Measurements from ENCODE around the gene EXOC2.
A peak's percentile ranks its signal among the peaks of the same experiment; 100 is the strongest.

Gene EXOC2

DNA sequence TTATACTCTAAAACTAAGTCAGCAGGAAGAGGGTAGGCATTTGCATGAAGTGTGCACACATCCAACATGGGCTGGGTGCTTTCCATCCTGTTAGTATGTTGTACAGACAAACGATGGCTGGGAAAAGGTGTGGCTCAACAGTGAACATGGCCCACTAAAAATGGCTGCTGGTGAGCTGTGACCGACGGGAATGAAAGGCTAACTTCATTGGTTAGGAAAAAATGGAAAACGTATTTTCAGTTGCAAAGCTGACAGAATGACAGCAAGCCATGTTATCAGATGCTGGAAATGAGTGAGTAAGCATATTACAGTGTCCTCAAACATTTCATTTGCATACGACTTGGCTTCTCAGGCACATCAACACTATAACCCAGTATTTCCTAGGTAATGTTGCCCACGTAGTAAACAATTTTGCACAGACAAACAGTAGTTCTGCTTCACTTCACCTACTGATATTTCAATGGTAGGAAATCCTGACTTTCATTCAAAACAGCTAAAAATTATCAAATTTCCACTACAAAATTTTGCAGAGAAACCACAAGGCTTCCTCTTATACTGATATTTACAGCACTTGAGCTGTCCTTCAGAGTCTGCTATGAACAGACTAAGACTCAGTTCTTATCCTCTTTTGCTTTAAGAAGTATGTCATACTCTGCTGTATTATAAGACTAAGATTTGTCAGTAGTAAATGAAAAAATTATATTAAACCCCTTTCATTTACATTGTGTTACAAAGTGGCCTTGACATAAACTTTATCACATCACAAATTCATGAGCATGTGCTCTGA is 202.5 kb downstream of the EXOC2 start:
- DNase-seq, result peak; percentile 75

DNA sequence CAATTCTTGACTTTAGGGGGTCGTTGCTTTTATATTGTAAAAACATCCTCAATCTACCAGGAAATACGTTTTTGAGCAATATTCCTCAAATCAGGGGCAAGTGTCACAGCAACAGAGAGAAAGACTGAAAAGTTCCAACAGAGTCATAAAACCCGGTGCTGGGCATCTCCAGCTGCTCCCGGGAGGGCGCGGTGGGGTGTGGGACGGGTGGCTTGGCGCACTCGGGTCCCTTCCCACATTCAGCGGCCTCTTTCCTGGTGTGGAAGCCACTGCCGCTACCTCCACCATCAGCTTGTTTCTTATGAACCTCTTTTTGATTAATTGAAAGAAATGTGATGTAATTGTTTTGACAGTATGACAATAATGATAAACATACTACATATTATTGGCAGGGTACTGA is 203.2 kb downstream of the EXOC2 start:
- DNase-seq, result no peak

DNA sequence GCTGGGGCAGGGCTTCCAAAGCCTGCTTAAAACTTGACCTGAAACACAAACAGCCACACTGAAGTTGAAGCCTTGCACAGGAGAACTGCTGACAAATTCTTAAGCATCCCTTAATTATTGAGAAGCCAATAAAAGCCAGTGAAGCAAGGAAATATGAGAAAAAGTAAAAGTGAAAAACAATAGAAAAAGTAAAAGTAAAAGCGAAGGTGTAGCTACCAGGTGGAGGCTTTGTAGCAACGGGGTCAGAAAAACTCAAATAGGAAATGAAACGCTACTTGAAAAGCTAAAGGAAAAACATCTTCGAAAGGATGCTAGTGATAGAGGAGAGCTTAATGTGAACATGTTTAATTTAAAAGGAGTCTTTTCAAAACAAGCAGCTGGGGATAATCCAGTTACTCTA is 203.9 kb downstream of the EXOC2 start:
- DNase-seq, result no peak

- DNase-seq, result no peak
Observed at GRCh38 chr6:487956-488355, 205.0 kb downstream of the EXOC2 start.

DNA sequence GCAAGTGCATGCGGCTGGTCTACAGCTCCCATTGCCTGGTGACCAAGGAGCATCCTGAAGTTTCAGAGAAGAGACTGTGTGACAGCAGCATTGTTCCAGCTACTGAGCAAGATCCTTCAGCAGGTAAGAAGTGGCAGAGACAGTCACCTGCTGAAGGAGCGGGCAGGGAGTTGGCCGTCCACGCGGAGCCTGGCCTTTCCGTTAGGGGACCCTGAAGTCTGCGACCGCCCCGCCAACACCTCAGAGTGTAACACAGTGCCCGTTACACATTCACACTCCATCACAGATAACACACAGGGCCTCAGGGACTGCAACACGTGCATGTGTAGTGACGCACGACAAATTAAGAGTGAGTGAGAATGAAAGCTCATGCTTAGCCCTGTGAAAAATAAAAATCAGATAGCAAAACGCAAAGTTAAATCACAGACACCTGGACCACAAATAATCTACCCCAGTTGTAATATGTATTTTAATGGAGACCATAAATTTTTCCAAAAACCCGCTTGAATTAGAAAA is 207.2 kb downstream of the EXOC2 start:
- DNase-seq, result no peak

DNA sequence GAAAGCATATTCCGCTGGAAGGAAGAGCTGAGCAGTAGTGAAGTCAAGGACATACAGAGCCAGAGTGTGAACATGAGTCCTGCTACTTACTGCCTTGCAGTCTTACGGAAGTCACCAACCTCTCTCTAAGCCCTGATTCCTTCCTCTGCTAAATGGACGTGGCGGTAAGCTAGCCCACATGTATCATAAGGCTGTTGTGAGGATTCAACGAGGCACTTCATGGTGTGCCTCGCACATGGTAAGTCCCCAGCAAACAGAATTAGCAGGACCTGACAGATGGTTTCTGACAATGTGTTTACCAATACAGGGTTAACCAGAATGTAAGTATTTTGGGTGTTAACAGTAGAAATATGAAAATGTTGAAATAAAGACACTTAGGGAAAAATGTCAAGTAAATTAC is 208.2 kb downstream of the EXOC2 start:
- DNase-seq, result no peak

DNA sequence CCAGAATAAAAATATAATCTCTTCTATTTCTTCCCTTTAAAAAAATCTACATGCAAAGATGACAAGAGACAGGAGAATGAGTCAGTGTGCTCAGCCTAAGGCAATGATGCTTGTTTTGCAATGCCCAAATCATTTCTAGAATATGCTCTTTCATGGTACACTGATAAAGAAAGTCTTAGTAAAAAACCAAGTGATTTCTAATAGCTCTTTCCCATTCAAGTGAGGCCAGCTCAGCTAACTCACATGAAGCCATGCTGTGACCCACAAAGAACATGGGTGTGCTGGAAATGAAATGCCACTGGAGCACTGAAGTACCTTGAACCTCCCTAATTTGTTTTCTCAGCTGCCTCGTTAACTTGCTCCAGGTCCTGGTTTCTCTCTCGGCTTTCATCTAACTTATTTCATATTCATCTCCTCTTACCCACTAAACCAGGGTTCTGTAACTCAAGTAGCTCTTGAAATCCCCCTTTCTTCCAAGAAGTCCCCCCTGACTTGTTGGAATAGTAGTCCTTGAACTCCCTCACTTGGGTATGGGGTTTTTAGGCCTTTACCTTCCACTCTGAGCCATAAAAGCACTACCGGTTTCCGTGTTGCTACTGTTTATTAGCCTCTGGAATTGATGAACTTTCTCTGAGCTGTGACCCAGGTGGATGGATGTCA is 208.7 kb downstream of the EXOC2 start:
- DNase-seq, result peak; percentile 87

DNA sequence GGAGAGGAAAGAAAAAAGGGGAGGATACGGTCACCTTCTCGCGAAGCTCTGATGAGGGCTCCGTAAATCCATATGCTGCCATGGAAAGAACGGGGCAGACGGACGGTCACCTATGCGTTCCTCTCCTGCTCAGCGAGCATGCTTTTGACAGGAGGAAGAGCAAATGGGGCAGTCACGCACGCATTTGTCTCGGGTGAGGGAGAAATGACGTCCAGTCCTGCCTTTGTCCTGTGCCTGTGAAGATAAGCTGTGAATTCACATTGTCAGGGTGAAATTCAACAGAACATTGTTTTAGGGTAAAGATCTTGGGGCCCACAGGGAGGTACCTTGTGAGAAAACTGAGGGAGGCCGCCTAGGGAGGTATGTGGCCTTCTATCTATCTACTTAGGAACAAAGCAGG is 217.6 kb downstream of the EXOC2 start:
- no peak for DNase-seq

DNA sequence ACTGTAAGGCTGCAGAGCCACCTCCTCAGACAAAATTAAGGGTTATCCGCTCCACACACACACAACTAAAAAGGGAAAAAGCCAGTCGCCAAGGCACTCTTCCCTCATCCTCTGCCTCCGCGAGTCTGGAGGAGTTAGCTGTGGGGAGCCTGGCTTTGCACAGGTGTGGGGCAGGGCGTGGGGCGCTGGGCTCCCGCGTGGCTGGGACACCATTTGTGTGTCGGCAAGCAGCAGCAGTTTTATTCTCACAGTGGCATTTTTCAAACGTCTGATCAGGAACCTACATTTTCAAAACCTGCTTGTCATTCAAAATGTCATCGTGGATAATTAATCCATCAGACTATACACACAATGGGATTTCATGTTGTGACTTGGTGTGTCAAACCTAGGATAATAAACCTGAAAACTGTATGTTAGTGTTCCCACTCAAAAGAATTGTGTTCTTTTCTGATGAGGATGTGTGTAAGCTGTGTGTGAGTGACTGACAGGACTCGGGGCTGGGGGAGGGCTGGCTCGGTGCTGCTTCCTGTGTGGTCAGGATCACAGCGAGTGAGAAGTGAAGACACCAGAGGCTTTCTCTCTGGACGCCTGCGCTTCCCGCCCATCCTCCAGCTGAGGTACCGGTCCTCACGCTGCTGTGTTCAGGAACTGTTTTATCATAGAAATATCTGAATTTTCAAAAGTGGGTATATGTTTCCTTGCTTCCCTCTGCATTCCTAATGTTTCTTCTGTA is 218.3 kb downstream of the EXOC2 start:
- DNase-seq, result peak; percentile 90

DNA sequence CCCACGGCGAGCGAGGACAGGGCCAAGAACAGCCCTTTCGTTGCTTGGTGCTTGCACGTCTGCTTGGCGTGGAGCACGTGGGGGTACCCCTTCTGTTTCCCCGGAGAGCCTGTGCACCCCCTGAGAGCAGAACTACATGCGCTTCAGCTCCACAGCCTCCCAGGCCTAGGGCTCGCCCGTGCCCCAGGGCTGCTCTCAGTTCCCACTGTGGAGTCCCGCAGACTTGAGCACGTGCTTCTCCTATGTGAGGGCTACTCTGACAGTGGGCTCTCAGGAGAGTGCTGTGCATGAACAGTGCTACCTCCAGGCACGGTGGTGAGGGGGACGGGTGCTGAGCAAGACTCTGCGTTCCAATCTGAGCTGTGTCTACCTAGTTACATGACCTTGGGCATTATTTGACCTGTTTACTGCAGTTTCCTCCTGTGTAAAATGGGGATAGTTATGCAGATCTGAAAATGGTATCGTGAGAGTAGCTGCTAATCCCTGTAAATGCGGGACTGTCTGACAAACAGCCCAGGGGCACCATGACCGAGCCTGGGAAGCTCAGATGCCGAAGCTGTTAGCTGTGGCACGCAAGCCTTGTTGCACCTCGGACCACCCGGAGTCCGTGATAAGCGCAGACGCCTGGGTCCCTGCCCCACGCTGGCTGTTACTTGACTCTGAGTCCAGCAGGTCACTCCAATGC is 219.0 kb downstream of the EXOC2 start:
- no peak for DNase-seq

GRCh38 chr6:473356-473755 is 219.6 kb downstream of the EXOC2 start:
- DNase-seq, result no peak

GRCh38 chr6:470901-471448 is 222.0 kb downstream of the EXOC2 start:
- DNase-seq, result no peak

DNA sequence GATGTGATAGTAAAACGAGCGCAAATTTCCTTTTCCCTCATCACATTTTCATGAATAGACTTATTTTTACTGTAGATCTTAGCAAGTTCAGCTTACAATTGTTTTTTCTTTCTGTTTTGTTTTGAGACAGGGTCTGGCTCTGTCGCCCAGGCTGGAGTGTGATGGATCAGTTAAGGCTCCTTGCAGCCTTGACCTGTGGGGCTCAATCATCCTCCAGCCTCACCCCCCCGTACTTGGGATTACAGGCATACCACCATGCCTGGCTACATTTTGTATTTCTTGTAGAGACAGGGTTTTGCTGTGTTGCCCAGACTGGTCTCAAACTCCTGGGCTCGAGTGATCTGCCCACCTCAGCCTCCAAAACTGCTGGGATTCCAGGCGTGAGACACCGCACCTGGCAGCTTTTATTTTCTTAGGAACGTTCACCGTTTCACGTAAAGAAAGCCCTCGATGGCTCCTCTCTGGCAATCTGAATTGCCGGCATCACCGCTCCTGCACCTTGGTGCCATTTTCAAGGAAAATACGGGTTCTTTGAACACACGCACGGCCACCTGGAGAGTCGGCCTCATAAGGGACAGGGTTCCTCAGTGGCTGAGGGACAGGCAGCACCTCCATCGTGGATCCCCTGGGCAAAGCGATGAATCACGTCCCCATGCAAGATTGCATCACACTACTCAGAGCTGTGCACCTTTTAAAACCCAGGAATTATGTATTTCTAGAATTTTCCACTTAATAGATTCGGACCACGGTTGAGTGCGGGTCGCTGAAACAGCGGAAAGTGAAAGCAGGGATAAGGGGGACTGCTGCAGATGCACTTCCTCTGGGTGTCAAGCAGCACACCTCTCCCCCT is 222.7 kb downstream of the EXOC2 start:
- no peak for DNase-seq

DNA sequence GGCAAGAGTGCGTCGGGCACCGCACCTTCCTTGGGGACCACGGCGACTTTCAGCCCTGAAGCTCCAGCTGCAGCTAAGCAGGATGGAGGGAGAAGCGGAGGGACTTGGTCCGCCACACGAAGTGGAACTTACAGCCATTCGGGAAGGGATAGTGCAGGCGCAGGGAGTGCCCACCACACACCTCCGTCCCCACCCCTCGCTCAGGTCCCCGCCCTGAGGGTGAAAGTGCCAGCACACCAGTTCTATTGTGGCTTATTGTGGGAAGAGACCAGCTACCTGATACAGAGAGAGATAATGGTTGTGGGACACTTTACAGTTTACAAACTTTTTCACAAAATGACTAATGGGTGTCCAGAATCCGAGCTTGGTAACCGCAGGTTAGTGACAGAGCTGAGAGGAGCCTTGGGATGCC is 225.3 kb downstream of the EXOC2 start:
- DNase-seq, result peak; percentile 81

GRCh38 chr6:467111-467510 is 225.8 kb downstream of the EXOC2 start:
- DNase-seq, result no peak

DNA sequence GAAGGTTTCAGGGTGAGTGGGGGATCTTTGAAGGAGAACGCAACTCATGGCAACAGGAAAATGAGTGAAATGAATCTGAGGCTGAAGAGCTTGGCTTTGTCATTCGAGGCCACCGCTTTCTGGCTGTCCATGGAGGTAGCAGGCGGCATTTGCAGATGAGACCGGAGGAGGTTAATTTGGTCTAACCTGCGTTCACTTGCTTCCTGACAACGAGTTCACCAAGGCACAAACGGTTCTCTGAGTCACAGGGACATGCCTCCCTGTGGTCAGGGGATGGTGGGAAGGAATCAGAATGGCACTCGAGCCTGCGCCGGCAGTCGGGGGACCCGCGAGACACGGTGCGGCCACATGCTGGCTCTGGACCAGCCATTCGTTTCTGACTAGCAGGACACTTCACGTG is 226.4 kb downstream of the EXOC2 start:
- DNase-seq, result no peak

DNA sequence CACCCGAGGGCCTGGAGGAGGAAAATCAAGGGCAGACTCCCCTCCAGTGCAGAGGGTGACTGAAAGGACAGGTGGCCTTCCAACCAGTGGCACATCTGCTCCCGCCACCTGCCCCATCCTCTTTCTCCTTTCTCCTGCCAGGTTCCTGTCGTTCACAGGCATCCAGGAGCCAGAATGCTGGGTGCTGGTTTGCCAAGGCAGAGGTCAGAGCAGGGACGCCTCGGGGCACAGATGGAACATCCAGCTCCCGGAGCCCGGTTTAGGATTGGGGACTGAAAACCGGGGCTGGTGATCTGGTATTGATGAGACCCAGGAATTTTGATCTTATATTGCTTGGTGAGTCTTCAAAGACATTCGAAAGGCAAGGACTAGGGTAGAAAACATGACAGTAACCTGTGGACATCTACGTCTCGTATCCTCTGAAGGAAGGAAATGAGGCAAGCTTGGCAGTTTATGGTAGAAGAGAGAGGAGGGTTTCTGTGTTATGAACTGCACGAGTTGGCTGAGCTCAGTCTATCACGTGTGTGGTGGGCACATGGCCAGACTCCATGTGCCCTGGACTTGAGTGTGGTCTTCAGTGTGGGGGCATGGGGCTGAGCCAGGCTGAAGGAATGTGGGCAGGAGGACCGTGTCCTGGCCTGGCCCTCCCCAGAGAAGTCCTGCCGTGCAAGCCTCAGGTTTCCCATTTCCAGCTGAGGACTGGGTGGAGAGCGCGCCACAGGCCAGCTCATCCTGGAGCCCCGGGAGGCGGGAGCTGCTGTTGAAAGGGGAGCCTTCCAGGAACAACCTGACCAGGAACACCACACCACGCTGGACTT is 227.2 kb downstream of the EXOC2 start:
- no peak for DNase-seq

- DNase-seq, result no peak
Observed at GRCh38 chr6:456887-457286, 236.1 kb downstream of the EXOC2 start.

DNA sequence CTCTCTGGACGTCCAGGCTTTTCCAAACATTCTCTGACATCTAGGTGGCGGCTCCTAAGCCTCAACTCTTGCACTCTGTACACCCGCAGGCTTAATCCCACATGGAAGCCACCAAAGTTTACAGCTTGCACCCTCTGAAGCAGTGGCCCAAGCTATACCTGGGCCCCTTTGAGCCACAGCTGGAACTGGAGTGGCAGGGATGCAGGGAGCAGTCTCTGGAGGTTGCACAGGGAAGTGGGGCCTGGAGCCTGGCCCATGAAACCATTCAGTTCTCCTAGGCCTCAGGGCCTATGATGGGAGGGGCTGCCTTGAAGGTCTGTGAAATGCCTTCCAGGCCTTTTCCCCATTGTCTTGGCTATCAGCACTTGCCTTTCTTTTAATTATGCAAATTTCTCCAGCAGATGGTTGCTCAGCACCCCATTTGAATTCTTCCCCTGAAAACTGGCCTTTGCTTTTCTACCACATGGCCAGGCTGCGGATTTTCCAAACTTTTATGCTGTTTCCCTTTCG is 236.5 kb downstream of the EXOC2 start:
- DNase-seq, result no peak

GRCh38 chr6:455835-456234 is 237.1 kb downstream of the EXOC2 start:
- DNase-seq, result no peak

Data from activated CD4-positive, alpha-beta T cell treated with anti-CD3 and anti-CD28 coated beads, Interleukin-2, Interleukin-6, amounts not matched to agents 100 ng/mL and 50 ng/mL, durations not matched to agents 16 hours and 8 hours (primary cell).